H1 (cell line): ENCODE results near the gene PRKCSH.

Experiments
- CREB1 ChIP-seq: IDR thresholded peaks from 2 replicates; pipeline ENCODE4 v1.6.1; 2012; ENCODE audit warnings: inconsistent platforms
- TAF1 ChIP-seq: IDR thresholded peaks from 2 replicates; pipeline ENCODE4 v1.6.1; 2011; ENCODE audit warnings: mild to moderate bottlenecking, low read depth, low read length

DNA sequence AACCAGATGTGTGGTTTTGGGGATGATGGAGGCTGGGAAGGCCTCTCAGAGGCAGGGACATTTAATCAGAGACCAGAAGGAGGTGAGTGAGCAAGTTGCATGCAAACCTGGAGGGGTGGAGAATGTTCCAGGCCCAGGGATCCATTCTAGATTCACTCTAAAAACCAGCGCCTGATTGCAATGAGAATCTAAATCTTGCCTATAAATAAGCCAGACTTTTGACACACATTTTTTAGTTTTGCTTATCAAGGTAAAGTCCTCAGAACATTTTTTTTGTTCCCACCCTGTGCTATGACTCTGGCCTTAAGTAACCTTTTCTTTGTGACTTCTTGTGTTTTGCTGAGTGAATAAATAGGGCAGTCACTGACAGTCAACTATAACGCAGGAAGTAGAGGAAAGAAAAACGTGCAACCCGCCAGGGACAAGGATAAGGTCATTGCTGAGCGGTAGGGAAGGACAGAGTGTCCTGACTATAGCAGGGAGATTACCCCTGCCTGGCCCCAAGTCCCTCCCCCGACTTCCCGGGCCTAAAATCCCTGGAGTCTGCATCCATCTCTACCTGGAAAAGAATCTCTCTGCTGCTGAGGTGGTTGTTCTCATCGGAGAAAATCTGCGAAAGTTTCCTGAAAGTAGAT is 30.7 kb upstream of the PRKCSH start:
- no peak for TF ChIP-seq TAF1
- no peak for TF ChIP-seq CREB1
